GM12872 (cell line): ENCODE data around the gene SESN1.

Source experiments
- CTCF ChIP-seq: IDR thresholded peaks from 3 replicates; pipeline ENCODE4 v1.5.1; 2011; ENCODE audit warnings: low read depth, mild to moderate bottlenecking, low read length, moderate library complexity; ENCODE audit not compliant: insufficient read depth

SESN1 gene

DNA sequence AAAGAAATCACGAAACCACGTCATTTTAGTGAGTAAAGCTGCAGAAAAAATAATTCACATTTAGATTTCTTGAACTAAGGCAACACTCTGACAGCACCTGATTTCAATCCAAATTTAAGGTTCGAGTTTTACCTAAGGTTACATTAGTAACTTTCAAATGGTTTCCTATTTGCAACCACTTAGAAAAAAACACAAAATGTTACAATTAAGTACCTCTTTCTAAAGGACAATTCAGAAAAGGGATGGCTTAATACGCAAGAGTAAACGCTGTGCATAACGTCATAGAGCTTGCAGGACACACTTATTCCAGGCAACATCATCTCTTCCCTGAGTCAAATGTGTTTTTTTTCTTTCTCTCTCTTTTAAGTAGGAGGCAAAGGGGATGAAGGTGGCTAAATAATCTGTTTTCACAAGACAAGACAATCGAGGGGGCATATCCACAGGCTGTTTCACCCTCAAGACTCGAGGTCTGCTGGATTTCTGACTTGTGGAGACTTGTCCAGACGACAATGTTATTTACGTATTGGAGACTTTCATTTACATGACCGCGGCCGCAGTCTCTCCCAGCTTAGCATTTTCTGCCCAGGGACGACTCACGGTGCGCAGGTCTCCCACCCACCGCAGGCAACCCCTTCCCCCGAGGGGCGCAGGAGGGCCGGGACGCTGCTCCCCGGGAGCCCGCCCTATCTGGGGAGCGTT lies 86.0 kb downstream of the SESN1 start:
- TF ChIP-seq CTCF: no peak

GRCh38 chr6:109008054-109008453 lies 86.6 kb downstream of the SESN1 start:
- no peak for TF ChIP-seq CTCF

DNA sequence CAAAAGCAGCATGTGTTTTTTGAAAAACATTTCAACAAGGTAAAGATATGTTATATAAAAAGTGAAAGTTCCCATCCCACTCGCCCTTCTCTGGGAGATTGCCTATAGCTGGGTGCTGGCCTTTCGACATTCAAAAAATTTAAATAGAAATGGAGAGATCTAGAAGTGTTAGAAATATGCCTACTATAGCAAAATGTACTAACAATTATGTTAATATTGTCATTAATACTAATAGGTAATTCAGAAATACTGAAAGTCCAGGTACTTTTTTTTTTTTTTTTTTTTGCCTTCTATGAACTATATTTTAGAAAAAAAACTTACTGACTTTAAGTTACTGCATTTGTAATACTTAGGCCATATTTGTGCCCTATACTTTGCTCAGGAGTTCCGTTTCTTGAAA lies 87.1 kb downstream of the SESN1 start:
- TF ChIP-seq CTCF: no peak

GRCh38 chr6:109006818-109007217 lies 87.8 kb downstream of the SESN1 start:
- no peak for TF ChIP-seq CTCF

- TF ChIP-seq CTCF: no peak
Measured at GRCh38 chr6:109002882-109003281, 91.8 kb downstream of the SESN1 start.

DNA sequence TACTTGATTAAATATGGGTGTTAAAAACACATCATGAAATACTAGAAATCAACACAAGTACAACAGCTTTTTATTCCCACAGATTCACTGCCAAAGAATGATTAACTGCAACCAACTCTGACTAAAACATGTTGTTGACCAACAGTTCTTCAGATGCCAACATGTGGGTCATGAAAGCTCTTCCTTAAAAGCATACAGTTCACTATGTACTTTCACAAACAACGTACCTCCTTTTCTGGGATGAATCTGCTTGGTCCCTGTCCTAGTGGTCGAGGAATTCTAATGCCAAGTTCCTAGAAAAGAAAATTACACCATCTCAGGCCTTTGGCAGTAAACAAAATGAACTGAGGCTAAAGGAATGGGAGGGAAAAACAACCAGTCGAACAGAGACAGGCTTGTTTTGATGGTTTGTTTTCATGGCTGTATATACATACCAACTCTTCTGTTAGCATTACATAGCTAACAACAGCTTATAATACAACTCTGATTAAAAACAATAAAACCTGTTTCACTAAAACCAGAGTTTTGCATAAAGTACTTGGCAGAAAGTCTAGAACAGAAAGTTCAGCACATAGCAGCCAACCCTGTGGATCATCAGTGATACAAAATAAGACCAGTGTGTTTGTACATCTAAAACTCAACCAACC lies 92.5 kb downstream of the SESN1 start:
- no peak for TF ChIP-seq CTCF

DNA sequence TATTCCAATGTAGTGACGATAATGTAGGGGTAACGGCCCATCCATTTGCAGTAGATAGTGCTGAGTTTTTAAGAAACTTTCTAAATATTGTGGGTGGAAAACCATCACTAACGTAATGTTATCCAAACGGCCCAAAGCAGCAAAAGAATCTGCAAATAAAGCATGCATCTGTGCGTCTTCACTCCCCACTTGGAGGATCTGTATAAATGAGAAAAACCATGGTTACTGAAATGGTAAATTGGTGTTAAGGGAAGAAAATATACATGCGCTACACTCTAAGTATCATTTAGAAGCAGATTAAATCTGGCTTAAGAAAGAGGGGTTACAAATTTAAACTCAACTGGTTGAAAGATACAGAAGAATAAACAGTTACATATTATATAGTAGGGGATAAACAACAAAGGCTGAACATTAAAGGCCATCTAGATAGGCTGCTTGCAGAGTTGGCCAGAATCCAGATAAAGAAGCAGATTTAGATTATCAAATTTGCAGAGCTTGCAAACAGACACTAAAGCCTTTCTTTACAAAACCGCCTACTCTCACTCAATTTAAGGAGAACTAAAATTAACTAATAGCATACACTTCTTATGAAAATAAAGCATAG lies 93.3 kb downstream of the SESN1 start:
- TF ChIP-seq CTCF: no peak
